ENCODE measurements around the gene CYB5D1.

Gene CYB5D1

DNA sequence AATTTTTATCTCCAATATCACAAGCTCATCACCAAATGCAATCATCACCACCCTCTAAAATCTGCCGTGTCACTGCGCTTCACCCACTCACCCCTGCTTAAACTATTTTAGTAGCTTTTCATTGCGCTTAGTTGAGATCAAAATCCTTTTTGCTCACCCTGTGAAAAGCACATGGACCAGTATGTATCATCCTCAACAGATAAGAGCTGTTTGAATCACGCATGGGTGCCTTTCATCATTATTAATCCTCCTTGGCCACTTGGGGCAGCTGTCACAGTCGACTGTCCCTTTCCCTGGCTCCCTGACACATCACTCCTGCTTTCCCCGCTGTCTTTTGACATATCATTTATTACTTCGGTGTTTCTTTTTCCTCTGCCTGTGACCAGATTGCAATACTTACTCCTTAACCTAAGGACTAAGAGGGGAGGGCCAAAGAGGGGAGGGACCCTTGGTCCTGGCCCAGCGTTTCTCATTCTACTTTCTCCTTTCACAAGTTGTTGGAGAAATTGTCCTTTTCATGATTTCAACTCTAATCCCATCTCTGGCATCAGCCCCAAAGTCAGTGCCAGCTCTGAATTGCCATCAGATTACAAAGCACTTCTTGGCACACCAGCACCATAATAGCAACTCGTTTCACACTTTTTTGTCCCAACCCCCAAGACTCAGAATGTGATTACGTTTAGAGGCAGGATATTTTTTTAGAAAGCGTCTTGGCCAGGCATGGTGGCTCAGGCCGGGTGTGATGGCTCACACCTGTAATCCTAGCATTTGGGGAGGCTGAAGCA lies 32.4 kb upstream of the CYB5D1 start:
- DNase-seq (ENCODE audit: low spot score), result no peak
- no peak overlapping the region for H3K4me3 ChIP-seq
- H3K27ac ChIP-seq, result no peak overlapping the region
- TF ChIP-seq, protein P1, sequence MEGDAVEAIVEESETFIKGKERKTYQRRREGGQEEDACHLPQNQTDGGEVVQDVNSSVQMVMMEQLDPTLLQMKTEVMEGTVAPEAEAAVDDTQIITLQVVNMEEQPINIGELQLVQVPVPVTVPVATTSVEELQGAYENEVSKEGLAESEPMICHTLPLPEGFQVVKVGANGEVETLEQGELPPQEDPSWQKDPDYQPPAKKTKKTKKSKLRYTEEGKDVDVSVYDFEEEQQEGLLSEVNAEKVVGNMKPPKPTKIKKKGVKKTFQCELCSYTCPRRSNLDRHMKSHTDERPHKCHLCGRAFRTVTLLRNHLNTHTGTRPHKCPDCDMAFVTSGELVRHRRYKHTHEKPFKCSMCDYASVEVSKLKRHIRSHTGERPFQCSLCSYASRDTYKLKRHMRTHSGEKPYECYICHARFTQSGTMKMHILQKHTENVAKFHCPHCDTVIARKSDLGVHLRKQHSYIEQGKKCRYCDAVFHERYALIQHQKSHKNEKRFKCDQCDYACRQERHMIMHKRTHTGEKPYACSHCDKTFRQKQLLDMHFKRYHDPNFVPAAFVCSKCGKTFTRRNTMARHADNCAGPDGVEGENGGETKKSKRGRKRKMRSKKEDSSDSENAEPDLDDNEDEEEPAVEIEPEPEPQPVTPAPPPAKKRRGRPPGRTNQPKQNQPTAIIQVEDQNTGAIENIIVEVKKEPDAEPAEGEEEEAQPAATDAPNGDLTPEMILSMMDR (IDR thresholded peaks at IDR 0.05), result no peak

DNA sequence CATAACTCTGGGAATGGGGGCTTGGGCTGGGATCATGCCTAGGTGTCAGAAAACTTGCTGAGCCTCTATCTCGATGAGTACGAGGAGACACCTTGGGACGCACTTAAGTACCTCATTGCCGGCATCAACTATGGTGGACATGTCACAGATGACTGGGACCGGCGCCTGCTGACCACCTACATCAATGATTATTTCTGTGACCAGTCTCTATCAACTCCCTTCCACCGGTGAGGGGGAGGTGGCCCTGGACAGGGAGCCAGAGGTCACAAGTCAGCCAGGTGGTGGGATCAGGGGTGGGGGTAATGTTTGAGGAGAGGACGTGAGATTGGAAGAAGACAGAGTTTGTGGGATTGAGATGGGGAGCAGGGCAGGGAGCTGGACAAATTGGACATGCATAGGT lies 27.2 kb upstream of the CYB5D1 start:
- TF ChIP-seq, protein P1 (IDR thresholded peaks at IDR 0.05), result no peak
- H3K27ac ChIP-seq, result no peak overlapping the region
- peak; percentile 66 for DNase-seq (ENCODE audit: low spot score)
- H3K4me3 ChIP-seq, result no peak overlapping the region

DNA sequence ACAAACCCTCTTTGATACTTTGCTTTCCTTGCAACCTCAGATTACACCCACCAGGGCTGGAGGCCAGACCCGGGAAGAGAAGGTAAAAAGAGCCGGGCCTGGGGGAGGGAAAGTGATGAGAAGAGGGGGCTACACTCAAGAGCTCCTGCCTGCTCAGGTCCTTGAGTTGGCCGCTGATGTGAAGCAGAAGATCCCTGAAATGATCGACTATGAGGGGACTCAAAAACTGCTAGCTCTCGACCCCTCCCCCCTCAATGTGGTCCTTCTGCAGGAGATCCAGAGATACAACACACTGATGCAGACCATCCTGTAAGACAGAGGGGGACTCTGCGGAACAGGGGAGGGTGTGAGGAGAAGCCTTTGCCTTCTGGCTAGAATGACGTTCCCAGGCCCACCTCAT lies 26.6 kb upstream of the CYB5D1 start:
- TF ChIP-seq, protein P1 (IDR thresholded peaks at IDR 0.05), result no peak
- no peak for DNase-seq (ENCODE audit: low spot score)
- no peak overlapping the region for H3K4me3 ChIP-seq

DNA sequence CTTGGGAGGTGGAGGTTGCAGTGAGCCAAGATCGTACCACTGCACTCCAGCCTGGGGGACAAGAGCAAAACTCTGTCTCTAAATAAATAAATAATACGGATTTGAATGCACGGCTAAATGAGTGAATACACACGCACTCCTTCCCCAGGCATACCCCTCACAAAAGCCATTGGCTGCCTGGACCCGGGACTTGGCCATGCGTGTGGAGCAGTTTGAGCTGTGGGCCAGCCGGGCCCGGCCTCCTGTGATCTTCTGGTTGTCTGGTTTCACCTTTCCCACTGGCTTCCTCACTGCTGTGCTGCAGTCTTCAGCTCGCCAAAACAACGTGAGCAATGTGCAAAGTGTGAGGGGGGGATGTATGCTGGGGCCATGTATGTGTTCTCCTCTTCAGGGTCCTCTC lies 25.4 kb upstream of the CYB5D1 start:
- no peak for DNase-seq (ENCODE audit: low spot score)
- TF ChIP-seq, protein P1 (IDR thresholded peaks at IDR 0.05), result no peak
- no peak overlapping the region for H3K4me3 ChIP-seq

More for the DNA sequence above, 26.6 kb upstream of the CYB5D1 start:
- H3K27ac ChIP-seq, result no peak overlapping the region

DNA sequence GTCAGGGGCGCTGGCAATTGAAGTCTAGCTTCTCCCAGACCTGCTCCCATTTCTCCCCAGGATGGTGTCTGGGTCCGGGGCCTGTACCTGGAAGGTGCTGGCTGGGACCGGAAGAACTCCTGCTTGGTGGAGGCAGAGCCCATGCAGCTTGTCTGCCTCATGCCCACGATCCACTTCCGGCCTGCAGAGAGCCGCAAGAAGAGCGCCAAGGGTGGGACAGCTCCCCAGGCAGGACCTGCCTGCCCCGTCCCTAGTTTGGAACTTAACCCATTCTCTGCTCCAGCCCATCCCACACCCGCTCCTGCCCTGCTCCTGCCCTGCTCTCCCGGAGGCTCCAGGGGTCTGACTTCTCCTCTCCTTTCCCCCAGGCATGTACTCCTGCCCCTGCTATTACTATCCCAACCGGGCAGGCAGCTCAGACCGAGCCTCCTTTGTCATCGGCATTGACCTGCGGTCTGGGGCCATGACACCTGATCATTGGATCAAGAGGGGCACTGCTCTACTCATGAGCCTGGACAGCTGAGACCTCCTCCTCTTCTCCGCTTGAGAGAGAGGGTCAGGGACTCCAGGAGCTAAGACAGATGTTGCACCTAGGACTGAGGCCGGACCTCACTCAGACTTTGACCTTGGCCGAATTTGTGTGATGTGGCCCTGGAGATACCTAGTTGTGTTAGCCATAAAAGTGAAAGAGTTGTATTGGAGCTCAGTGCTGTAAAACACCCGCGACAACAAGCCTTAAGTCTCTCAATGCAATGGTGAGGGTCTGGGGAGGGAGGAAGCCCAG lies 24.6 kb upstream of the CYB5D1 start:
- TF ChIP-seq, protein P1 (IDR thresholded peaks at IDR 0.05), result no peak
- H3K4me3 ChIP-seq, result peak overlapping the region; percentile 83
- DNase-seq (ENCODE audit: low spot score), result peak; percentile 77
- H3K27ac ChIP-seq, result peak overlapping the region in 1 of 2 donors; percentile 99

More for the DNA sequence above, 25.4 kb upstream of the CYB5D1 start:
- no peak overlapping the region for H3K27ac ChIP-seq

DNA sequence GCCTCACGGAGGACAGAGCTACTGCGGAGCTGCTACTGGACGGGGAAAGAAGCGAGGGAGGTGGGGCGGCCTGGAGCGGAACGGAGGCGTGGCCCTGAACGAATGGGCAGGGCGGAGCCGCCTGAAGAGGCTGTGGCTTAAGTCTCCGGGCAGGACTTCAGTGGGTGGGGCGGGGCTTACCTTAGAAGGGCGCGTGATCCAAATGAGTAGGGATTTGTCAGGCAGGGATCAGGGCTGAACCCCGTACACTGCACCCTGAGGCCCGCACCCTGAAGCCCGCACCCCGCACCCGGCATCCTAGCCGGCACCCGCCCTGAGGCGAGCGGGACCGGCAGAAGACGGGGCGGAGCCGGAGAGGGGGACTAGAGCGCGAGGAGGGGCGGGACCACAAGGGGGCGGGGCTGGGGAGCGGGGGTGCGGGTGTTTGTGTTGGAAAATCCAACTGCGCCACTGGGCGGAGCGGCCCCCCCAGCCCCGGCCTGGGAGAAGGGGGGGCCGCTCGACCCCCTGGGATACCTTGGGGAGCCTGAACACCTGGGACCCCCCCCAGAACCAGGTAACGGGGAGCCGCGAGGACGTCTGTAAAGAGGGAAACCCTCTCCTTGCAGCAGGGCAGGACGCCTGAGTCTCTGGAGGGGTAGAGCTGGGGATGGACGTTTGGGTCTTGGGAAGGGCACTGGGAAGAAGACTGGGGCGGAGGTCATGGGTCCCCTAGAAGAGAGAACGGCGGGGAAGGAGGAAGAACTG lies 23.8 kb upstream of the CYB5D1 start, which contains the start of gene KDM6B:
TSS of gene KDM6B (plus strand) at position 423 of the 747 bp plus-strand sequence. CDS start 11,338 bp downstream, outside the sequence.
- TF ChIP-seq, protein P1 (IDR thresholded peaks at IDR 0.05), result no peak
- peak; percentile 96 for DNase-seq (ENCODE audit: low spot score)
- peak within 1 kb of the TSS; percentile 98 to 99 for H3K27ac ChIP-seq
- peak within 1 kb of the TSS; percentile 83 for H3K4me3 ChIP-seq
